Nephron progenitor cell (in vitro differentiated cells): Measurements from ENCODE around the gene DAPK1.
A peak's percentile ranks its signal among the peaks of the same experiment; 100 is the strongest.

Experiments
- DNase-seq: peaks from one replicate; pipeline ENCODE4 v3.0.0; 2021
- H3K27ac Mint-ChIP-seq: 2 replicates; pipeline ENCODE4 v1.8.0; 2021; ENCODE audit warnings: mild to moderate bottlenecking, moderate library complexity, mixed read lengths
- H3K27me3 Mint-ChIP-seq: 2 replicates; pipeline ENCODE4 v1.8.0; 2021; ENCODE audit warnings: mild to moderate bottlenecking, low read depth, mixed read lengths; ENCODE audit not compliant: poor library complexity
- H3K36me3 Mint-ChIP-seq: 2 replicates; pipeline ENCODE4 v1.8.0; 2021; ENCODE audit warnings: low read depth, mixed read lengths
- H3K4me1 Mint-ChIP-seq: 2 replicates; pipeline ENCODE4 v1.8.0; 2021; ENCODE audit warnings: mixed read lengths
- H3K4me3 Mint-ChIP-seq: 2 replicates; pipeline ENCODE4 v1.8.0; 2021; ENCODE audit warnings: mild to moderate bottlenecking, moderate library complexity, mixed read lengths
- H3K9me3 Mint-ChIP-seq: 2 replicates; pipeline ENCODE4 v1.8.0; 2021; ENCODE audit warnings: mild to moderate bottlenecking, moderate library complexity, mixed read lengths
- TF ChIP-seq, protein P1 (sequence below): fragments of 200-600 bp; sonication (generic); IDR thresholded peaks from 2 replicates; pipeline ENCODE4 v1.5.0; 2021; ENCODE audit warnings: antibody characterized with exemption

Gene DAPK1

DNA sequence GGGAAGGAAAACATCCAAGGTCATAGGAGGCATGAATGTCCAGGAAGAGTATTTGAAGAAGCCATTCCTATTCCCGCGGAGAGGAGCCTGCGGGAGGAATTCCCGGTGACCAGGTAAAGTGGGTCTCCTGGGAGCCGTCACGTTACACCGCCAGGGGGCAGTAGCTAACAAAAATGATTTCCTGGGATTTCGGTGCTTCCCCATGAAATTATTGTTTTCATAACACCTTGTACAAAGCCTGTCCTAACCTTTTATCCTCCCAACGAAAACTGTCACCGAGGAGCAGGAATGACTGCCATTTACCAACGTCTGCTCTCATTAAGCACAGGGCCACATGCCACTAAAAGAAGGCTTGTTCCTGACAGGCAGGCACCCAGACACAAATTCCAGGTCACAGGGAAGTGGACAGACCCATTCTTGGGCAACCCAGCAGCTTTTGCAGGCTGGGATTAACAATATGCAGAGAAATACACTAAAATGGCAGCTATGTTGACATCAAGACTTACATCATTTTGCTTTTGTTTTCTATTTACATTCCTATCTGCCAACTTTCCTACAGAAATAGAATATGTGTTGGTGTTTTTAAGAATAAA, 187.1 kb downstream of the DAPK1 start:
- TF ChIP-seq, protein P1, sequence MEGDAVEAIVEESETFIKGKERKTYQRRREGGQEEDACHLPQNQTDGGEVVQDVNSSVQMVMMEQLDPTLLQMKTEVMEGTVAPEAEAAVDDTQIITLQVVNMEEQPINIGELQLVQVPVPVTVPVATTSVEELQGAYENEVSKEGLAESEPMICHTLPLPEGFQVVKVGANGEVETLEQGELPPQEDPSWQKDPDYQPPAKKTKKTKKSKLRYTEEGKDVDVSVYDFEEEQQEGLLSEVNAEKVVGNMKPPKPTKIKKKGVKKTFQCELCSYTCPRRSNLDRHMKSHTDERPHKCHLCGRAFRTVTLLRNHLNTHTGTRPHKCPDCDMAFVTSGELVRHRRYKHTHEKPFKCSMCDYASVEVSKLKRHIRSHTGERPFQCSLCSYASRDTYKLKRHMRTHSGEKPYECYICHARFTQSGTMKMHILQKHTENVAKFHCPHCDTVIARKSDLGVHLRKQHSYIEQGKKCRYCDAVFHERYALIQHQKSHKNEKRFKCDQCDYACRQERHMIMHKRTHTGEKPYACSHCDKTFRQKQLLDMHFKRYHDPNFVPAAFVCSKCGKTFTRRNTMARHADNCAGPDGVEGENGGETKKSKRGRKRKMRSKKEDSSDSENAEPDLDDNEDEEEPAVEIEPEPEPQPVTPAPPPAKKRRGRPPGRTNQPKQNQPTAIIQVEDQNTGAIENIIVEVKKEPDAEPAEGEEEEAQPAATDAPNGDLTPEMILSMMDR: peak; percentile 77
- peaks cover 43% of the 10 kb centered on the region for H3K36me3 Mint-ChIP-seq
- DNase-seq: peak; percentile 74
- H3K4me1 Mint-ChIP-seq: peaks cover 20% of the 10 kb centered on the region
- no peaks in the 10 kb centered on the region for H3K27me3 Mint-ChIP-seq
- H3K27ac Mint-ChIP-seq: no peak overlapping the region
- H3K4me3 Mint-ChIP-seq: no peak overlapping the region
- peaks cover 16% of the 10 kb centered on the region for H3K9me3 Mint-ChIP-seq

DNA sequence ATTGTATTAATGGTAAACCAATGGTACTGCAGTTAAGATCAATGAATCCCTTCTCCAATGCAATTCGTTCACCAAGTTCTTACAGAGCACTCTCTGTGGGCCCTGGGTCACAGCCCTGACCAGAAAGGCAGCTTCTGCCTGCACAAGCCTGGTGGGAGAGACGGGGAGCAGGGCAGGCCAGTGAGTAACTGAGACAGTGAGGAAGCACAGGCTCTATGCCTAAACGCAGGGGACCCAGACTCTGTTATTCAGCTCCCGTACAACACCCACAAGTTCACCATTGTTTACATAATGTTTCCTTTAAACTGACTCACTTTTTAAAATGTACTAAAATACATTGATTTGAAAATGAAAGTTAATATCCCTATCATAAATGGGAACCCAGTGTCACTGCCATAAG, 187.8 kb downstream of the DAPK1 start:
- no peaks in the 10 kb centered on the region for H3K27me3 Mint-ChIP-seq
- TF ChIP-seq, protein P1: no peak
- H3K9me3 Mint-ChIP-seq: peaks cover 23% of the 10 kb centered on the region
- peak overlapping the region; percentile 36 for H3K27ac Mint-ChIP-seq
- H3K4me1 Mint-ChIP-seq: peaks cover 20% of the 10 kb centered on the region
- no peak overlapping the region for H3K4me3 Mint-ChIP-seq
- no peak for DNase-seq
- peaks cover 50% of the 10 kb centered on the region for H3K36me3 Mint-ChIP-seq

DNA sequence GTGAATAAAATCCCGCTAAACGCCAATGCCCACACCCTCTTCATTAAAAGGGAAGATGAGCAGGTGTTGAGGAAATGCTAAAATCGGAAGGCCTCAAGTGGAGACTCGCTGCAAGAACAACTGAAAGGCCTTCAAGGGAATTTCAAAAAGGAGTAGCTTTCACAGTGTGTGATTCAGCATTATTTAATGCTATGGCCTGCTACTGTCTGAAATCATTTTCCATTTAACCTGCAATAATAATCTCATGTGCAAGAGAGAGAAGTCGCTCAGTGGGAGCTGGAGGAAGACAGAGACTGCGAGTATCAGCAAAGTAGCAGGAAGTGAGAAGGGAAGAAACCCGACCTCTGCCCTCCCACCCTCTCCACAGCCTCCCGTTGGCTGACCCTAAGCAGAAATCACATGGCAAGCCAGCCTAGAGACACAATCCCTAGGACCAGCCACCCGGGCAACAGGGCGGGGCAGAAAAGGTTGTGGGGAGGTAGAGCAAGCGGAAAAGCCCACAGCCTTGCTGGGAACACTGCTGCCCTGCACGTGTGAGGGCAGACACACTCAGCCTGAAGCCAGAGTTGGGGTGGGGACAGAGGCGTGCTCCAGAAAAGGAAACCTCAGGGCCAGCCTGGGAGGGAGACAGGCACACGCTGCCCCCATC, 188.3 kb downstream of the DAPK1 start:
- peaks cover 20% of the 10 kb centered on the region for H3K4me1 Mint-ChIP-seq
- DNase-seq: peak; percentile 25
- TF ChIP-seq, protein P1: no peak
- peaks cover 55% of the 10 kb centered on the region for H3K36me3 Mint-ChIP-seq
- H3K9me3 Mint-ChIP-seq: peaks cover 29% of the 10 kb centered on the region
- no peaks in the 10 kb centered on the region for H3K27me3 Mint-ChIP-seq
- peak overlapping the region; percentile 26 for H3K4me3 Mint-ChIP-seq
- peak overlapping the region; percentile 86 for H3K27ac Mint-ChIP-seq

DNA sequence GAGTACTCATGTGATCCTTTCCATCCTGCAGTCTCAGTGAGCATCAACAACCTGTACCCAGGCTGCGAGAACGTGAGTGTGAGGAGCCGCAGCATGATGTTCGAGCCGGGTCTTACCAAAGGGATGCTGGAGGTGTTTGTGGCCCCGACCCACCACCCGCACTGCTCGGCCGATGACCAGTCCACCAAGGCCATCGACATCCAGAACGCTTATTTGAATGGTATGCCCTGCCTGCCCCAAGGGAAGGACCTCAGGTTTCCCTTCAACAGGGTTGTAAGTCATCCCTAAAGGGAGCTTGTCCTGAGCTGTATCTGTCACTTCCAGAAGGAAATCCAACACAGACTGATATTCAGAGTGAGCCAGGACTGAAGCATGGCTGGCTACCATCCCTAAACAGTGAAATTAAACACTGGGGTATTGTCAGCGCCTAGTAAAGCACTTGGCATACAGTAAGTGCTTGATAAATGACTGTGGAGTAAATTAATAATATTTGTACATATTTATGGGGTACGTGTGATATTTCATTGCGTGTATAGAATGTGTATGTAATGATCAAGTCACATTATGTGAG, 188.9 kb downstream of the DAPK1 start:
- Mint-ChIP-seq H3K4me3 (no peak overlapping the region), H3K36me3 (peaks cover 56% of the 10 kb centered on the region), H3K9me3 (peaks cover 35% of the 10 kb centered on the region), H3K27ac (peak overlapping the region; percentile 86), H3K4me1 (peaks cover 20% of the 10 kb centered on the region), H3K27me3 (no peaks in the 10 kb centered on the region)
- DNase-seq: no peak
- TF ChIP-seq, protein P1: no peak

DNA sequence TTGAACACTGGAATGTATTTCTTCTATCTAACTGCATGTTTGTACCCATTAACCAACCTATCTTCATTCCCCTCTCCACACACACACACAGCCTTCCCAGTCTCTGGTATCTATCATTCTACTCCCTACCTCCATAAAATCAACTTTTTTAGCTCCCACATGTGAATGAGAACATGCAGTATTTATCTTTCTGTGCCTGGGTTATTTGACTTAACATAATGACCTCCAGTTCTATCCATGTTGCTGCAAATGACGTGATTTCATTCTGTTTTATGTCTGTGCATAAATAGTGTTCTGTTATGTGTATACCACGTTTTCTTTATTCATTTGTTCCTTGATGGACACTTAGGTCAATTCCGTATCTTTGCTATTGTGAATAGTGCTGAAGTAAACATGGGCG, 189.5 kb downstream of the DAPK1 start:
- peaks cover 20% of the 10 kb centered on the region for H3K4me1 Mint-ChIP-seq
- H3K9me3 Mint-ChIP-seq: peaks cover 41% of the 10 kb centered on the region
- no peak overlapping the region for H3K27ac Mint-ChIP-seq
- H3K27me3 Mint-ChIP-seq: no peaks in the 10 kb centered on the region
- no peak for DNase-seq
- H3K36me3 Mint-ChIP-seq: peaks cover 56% of the 10 kb centered on the region
- TF ChIP-seq, protein P1: no peak
- H3K4me3 Mint-ChIP-seq: no peak overlapping the region
